Right lobe of liver (tissue), 4 donors: ENCODE results near the gene AR.

Source experiments
- POLR2A ChIP-seq: fragments of 450-650 bp; IDR thresholded peaks from one replicate; pipeline ENCODE4 v1.6.1; 2017; ENCODE audit warnings: antibody characterized with exemption, mild to moderate bottlenecking
- TF ChIP-seq, protein P1 (sequence below), 4 donors: fragments of 200-600 bp in 3 of 4; fragments of 450-650 bp in 1 of 4; IDR thresholded peaks; one replicate each; pipeline versions ENCODE4 v1.5.1 to v1.8.0; 2016 to 2022; ENCODE audit warnings: antibody characterized with exemption in 4 of 4, mild to moderate bottlenecking in 2 of 4
- donor health status: DM: no; HTN: no; CAD: no.
- donor health status: DM: no; HTN: no; CAD: no.
- donor health status: DM: no; HTN: yes; CAD: no.

DNA sequence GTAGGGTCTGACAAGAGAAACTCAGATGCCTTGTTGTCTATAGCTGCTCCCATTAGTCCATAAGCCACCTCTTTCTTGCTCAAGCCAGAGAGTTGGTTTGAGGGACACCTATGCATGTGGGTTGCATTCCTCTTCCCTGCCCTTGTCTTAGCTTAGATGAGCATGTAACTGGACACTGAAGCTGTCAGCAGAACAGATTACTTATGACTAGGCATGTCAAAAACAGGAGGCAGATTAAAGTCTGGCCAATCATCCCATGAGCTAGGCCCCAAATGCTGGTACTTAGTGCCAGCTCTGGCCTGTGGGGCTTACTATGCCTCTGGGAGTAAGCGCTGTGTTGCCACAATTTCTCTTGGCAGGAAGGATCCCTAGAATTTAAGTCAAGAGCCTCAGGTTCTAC lies 215.2 kb downstream of the AR start:
- TF ChIP-seq, protein P1, sequence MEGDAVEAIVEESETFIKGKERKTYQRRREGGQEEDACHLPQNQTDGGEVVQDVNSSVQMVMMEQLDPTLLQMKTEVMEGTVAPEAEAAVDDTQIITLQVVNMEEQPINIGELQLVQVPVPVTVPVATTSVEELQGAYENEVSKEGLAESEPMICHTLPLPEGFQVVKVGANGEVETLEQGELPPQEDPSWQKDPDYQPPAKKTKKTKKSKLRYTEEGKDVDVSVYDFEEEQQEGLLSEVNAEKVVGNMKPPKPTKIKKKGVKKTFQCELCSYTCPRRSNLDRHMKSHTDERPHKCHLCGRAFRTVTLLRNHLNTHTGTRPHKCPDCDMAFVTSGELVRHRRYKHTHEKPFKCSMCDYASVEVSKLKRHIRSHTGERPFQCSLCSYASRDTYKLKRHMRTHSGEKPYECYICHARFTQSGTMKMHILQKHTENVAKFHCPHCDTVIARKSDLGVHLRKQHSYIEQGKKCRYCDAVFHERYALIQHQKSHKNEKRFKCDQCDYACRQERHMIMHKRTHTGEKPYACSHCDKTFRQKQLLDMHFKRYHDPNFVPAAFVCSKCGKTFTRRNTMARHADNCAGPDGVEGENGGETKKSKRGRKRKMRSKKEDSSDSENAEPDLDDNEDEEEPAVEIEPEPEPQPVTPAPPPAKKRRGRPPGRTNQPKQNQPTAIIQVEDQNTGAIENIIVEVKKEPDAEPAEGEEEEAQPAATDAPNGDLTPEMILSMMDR (IDR thresholded peaks at IDR 0.05), result no peak
- no peak for TF ChIP-seq POLR2A
